Measurements from ENCODE around the gene MEI1.
"Not testable (repeated sequence)": the region's sequence is repeated elsewhere in the genome, so short reads cannot be mapped to it uniquely, and the experiment has no call there.

DNA sequence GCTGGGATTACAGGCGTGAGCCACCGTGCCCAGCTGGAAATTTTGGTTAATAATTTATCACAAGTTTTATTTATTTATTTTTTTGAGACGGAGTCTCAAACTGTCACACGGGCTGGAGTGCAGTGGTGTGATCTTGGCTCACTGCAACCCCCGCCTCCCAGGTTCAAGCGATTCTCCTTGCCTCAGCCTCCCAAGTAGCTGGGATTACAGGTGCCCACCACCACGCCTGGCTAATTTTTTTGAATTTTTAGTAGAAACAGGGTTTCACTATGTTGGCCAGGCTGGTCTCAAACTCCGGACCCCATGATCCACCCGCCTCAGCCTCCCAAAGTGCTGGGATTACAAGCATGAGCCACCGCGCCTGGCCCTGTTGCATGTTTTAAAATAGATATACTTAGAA, 12.4 kb upstream of the MEI1 start:
- TF ChIP-seq, protein P1, sequence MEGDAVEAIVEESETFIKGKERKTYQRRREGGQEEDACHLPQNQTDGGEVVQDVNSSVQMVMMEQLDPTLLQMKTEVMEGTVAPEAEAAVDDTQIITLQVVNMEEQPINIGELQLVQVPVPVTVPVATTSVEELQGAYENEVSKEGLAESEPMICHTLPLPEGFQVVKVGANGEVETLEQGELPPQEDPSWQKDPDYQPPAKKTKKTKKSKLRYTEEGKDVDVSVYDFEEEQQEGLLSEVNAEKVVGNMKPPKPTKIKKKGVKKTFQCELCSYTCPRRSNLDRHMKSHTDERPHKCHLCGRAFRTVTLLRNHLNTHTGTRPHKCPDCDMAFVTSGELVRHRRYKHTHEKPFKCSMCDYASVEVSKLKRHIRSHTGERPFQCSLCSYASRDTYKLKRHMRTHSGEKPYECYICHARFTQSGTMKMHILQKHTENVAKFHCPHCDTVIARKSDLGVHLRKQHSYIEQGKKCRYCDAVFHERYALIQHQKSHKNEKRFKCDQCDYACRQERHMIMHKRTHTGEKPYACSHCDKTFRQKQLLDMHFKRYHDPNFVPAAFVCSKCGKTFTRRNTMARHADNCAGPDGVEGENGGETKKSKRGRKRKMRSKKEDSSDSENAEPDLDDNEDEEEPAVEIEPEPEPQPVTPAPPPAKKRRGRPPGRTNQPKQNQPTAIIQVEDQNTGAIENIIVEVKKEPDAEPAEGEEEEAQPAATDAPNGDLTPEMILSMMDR (conservative IDR thresholded peaks at IDR 0.05) = not testable (repeated sequence)
- not testable (repeated sequence) for TF ChIP-seq EZH2 (IDR thresholded peaks at IDR 0.05; ENCODE audit: low read depth)
